Measurements from ENCODE around the gene PCDHA13.

DNA sequence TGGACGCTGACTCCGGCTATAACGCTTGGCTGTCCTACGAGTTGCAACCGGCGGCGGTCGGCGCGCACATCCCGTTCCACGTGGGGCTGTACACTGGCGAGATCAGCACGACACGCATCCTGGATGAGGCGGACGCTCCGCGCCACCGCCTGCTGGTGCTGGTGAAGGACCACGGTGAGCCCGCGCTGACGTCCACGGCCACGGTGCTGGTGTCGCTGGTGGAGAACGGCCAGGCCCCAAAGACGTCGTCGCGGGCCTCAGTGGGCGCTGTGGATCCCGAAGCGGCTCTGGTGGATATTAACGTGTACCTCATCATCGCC is 4.7 kb upstream of the PCDHA13 start:
- TF ChIP-seq SMC3 (conservative IDR thresholded peaks at IDR 0.05; ENCODE audit: poor library complexity): no peak
- TF ChIP-seq, protein P1, sequence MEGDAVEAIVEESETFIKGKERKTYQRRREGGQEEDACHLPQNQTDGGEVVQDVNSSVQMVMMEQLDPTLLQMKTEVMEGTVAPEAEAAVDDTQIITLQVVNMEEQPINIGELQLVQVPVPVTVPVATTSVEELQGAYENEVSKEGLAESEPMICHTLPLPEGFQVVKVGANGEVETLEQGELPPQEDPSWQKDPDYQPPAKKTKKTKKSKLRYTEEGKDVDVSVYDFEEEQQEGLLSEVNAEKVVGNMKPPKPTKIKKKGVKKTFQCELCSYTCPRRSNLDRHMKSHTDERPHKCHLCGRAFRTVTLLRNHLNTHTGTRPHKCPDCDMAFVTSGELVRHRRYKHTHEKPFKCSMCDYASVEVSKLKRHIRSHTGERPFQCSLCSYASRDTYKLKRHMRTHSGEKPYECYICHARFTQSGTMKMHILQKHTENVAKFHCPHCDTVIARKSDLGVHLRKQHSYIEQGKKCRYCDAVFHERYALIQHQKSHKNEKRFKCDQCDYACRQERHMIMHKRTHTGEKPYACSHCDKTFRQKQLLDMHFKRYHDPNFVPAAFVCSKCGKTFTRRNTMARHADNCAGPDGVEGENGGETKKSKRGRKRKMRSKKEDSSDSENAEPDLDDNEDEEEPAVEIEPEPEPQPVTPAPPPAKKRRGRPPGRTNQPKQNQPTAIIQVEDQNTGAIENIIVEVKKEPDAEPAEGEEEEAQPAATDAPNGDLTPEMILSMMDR (IDR thresholded peaks at IDR 0.05; ENCODE audit: poor library complexity, severe bottlenecking): no peak
